ENCODE measurements around the gene SPON2. TPM values are rescaled to one million over a fixed set of nuclear protein-coding genes. Genes with fewer than 3 reads are reported as not detected.

The SPON2 gene
- total RNA-seq, 1 experiment from 2014 or later: 6.6 TPM

DNA sequence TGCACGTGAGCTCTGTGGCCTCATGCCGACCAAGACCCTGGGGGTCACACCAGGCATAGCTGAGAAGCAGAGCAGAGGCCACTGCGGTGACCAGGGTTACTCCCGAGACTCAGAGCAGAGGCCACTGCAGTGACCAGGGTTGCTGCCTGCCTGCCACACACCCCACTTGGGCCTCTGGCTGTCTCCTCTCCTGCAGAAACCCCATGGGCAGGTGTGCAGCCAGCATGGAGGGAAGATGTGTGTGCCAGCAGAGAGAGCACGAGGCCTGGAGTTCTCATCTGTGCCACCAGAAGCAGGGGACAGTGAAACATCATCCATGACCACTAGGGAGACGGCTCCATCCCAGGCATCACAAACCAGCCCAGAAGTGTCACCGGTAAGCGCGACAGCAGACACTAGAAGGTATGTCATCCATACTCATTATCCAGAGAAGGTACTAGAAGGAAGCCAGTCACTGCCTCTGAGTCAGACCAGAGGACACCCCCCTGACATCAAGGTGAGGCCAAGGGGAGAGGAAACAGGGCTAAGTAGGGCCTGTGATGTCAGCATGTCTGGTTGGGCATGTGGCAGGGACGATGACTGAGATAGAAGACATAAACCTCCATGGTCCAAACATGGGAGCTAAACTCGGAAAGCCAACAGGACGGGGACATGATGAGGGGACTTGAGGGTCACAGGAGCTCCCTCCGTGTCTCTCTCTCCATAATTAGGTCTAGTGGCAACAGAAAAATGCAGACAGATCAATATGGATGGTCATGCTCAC is 24.2 kb upstream of the SPON2 start:
- no peaks in the 10 kb centered on the region for H3K27me3 Mint-ChIP-seq (ENCODE audit: low read depth)
- no peak for TF ChIP-seq TEAD1 (CRISPR knock-in tag; IDR thresholded peaks at IDR 0.05)
- H3K27ac Mint-ChIP-seq: no peak overlapping the region
- no peak overlapping the region for H3K4me3 Mint-ChIP-seq
- no peaks in the 10 kb centered on the region for H3K36me3 Mint-ChIP-seq
- POLR2A ChIA-PET: interaction anchor here (0.5 kb wide), 1 partner anchor 10 kb away, joined by 3 read pairs; no protein-coding TSS in a partner anchor
- H3K4me1 Mint-ChIP-seq: no peaks in the 10 kb centered on the region
- H3K9me3 Mint-ChIP-seq: no peaks in the 10 kb centered on the region
- DNase-seq (ENCODE audit: low spot score) (no peak), ATAC-seq (no peak)
- CTCF ChIA-PET: interaction anchor here (1.1 kb wide), 1 partner anchor 66 kb away, joined by 4 read pairs; no protein-coding TSS in a partner anchor

DNA sequence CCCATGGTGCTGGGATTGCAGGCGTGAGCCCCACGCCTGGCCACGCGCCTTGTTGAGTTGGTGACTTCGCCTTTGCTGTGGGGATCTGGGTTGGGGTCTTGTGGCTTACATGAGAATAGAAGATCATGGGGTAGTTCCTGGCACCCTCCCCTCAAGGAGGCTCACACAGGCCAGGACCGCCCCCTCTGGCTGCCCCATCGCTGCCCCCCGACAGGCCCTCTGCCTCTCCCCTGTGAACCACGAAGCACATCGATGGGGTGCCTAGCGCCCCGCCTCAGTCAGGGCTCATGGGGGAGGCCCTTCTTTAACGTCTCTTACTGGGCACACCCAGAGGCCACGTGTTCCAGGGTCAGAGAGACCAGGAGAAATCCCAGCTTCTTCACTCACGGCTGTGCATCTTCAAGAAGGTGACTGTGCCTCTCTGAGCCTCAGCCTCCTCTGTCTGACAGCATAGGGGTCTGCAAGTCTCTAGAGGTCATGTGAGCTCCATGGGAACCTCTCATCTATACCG is 23.6 kb upstream of the SPON2 start:
- H3K27me3 Mint-ChIP-seq (ENCODE audit: low read depth): peaks cover 3% of the 10 kb centered on the region; the same call in 1 of the 2 replicates
- no peaks in the 10 kb centered on the region for H3K36me3 Mint-ChIP-seq

DNA sequence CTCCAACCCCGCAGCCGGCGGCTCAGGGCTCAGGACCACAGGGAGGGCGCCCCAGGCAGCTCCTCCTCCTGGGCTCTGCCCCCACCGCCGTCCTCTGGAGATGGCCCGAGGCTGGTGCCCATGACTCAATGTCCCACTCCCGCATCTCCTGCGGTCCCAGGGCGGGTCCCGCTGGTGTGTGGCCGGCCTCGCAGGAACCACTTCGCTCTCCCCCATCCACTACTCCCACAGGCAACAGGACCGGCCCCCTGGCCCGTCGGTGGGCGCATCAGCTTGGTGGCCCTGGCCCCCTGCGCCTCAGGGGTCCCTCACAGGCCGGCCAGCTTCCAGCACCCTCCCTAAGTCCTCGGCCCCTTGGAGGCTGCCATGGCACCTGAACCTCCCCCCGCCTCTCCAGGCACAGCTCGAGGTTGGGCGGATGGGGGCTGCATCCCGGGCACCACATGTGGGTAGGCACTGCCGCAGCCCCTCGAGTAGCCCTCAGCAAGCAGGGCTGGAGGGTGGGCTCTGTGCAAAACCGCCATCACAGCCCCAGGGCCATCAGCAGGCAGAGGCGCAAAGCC is 22.8 kb upstream of the SPON2 start:
- DNase-seq (ENCODE audit: low spot score) (peak; percentile 5), ATAC-seq (no peak)
- Mint-ChIP-seq H3K4me1 (no peaks in the 10 kb centered on the region), H3K36me3 (no peaks in the 10 kb centered on the region), H3K4me3 (no peak overlapping the region), H3K27me3 (ENCODE audit: low read depth) (peaks cover 4% of the 10 kb centered on the region; the same call in 1 of the 2 replicates), H3K27ac (no peak overlapping the region), H3K9me3 (peaks cover 5% of the 10 kb centered on the region)
- TF ChIP-seq JUN (CRISPR knock-in tag; IDR thresholded peaks at IDR 0.05) (no peak), ZNF416 (CRISPR knock-in tag; IDR thresholded peaks at IDR 0.05) (no peak), SMAD3 (CRISPR knock-in tag; IDR thresholded peaks at IDR 0.05; ENCODE audit: borderline replicate concordance) (no peak), CBFB (CRISPR knock-in tag; IDR thresholded peaks at IDR 0.05; ENCODE audit: low read depth) (no peak), NFE2L1 (CRISPR knock-in tag; IDR thresholded peaks at IDR 0.05) (no peak), ZNF121 (CRISPR knock-in tag; IDR thresholded peaks at IDR 0.05) (no peak)
- TF ChIP-seq, protein P1, sequence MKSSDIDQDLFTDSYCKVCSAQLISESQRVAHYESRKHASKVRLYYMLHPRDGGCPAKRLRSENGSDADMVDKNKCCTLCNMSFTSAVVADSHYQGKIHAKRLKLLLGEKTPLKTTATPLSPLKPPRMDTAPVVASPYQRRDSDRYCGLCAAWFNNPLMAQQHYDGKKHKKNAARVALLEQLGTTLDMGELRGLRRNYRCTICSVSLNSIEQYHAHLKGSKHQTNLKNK (CRISPR knock-in tag; IDR thresholded peaks at IDR 0.05): no peak
- TF ChIP-seq, protein P2, sequence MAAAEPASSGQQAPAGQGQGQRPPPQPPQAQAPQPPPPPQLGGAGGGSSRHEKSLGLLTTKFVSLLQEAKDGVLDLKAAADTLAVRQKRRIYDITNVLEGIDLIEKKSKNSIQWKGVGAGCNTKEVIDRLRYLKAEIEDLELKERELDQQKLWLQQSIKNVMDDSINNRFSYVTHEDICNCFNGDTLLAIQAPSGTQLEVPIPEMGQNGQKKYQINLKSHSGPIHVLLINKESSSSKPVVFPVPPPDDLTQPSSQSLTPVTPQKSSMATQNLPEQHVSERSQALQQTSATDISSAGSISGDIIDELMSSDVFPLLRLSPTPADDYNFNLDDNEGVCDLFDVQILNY (CRISPR knock-in tag; IDR thresholded peaks at IDR 0.05): no peak
- TF ChIP-seq, protein P3, sequence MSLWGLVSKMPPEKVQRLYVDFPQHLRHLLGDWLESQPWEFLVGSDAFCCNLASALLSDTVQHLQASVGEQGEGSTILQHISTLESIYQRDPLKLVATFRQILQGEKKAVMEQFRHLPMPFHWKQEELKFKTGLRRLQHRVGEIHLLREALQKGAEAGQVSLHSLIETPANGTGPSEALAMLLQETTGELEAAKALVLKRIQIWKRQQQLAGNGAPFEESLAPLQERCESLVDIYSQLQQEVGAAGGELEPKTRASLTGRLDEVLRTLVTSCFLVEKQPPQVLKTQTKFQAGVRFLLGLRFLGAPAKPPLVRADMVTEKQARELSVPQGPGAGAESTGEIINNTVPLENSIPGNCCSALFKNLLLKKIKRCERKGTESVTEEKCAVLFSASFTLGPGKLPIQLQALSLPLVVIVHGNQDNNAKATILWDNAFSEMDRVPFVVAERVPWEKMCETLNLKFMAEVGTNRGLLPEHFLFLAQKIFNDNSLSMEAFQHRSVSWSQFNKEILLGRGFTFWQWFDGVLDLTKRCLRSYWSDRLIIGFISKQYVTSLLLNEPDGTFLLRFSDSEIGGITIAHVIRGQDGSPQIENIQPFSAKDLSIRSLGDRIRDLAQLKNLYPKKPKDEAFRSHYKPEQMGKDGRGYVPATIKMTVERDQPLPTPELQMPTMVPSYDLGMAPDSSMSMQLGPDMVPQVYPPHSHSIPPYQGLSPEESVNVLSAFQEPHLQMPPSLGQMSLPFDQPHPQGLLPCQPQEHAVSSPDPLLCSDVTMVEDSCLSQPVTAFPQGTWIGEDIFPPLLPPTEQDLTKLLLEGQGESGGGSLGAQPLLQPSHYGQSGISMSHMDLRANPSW (CRISPR knock-in tag; conservative IDR thresholded peaks at IDR 0.05; ENCODE audit: low read depth): no peak
- CTCF ChIA-PET: no interaction called here
- POLR2A ChIA-PET: no interaction called here

More for the DNA sequence above, 23.6 kb upstream of the SPON2 start:
- Mint-ChIP-seq H3K4me3 (no peak overlapping the region), H3K27ac (no peak overlapping the region), H3K9me3 (peaks cover 4% of the 10 kb centered on the region), H3K4me1 (no peaks in the 10 kb centered on the region)
- ATAC-seq (no peak), DNase-seq (ENCODE audit: low spot score) (peak; percentile 5)
- ChIA-PET POLR2A (interaction anchor here (0.5 kb wide), 1 partner anchor 10 kb away, joined by 3 read pairs; no protein-coding TSS in a partner anchor), CTCF (no interaction called here)
- TF ChIP-seq, protein P4, sequence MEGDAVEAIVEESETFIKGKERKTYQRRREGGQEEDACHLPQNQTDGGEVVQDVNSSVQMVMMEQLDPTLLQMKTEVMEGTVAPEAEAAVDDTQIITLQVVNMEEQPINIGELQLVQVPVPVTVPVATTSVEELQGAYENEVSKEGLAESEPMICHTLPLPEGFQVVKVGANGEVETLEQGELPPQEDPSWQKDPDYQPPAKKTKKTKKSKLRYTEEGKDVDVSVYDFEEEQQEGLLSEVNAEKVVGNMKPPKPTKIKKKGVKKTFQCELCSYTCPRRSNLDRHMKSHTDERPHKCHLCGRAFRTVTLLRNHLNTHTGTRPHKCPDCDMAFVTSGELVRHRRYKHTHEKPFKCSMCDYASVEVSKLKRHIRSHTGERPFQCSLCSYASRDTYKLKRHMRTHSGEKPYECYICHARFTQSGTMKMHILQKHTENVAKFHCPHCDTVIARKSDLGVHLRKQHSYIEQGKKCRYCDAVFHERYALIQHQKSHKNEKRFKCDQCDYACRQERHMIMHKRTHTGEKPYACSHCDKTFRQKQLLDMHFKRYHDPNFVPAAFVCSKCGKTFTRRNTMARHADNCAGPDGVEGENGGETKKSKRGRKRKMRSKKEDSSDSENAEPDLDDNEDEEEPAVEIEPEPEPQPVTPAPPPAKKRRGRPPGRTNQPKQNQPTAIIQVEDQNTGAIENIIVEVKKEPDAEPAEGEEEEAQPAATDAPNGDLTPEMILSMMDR (IDR thresholded peaks at IDR 0.05): no peak
- TF ChIP-seq TP53 (CRISPR knock-in tag; IDR thresholded peaks at IDR 0.05): no peak
- no peak for TF ChIP-seq JAZF1 (CRISPR knock-in tag; IDR thresholded peaks at IDR 0.05)
- TF ChIP-seq, protein P5, sequence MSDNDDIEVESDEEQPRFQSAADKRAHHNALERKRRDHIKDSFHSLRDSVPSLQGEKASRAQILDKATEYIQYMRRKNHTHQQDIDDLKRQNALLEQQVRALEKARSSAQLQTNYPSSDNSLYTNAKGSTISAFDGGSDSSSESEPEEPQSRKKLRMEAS (CRISPR knock-in tag; IDR thresholded peaks at IDR 0.05): no peak
- no peak for TF ChIP-seq ZNF423 (CRISPR knock-in tag; IDR thresholded peaks at IDR 0.05)
- TF ChIP-seq, protein P6, sequence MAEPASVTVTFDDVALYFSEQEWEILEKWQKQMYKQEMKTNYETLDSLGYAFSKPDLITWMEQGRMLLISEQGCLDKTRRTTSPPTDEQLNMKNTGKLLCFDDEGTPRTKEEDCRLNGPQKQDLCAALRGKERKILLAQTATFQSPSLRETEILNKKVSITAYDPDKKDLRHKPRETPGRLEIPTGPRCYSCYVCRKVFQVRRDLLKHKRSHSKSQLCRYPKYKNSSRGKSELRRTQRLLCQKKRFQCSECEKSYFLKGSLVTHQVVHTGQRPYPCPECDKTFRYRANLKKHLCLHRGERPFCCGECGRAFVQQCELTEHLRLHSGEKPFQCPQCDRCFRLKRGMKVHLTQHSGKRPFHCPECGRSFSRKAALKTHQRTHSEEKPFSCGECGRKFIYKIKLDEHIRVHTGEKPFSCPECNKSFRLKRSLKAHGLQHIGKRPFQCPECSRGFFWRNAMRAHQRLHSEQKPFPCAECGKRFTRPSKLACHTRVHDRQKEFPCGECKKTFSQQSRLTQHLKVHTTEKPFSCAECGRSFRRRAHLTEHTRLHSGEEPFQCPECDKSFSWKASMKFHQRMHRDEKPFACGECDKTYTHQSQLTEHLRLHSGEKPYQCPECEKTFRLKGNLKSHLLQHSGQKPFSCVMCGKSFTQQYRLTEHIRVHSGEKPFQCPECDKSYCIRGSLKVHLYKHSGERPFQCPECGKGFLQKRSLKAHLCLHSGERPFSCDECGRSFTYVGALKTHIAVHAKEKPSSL (CRISPR knock-in tag; conservative IDR thresholded peaks at IDR 0.05): no peak
- TF ChIP-seq, protein P7, sequence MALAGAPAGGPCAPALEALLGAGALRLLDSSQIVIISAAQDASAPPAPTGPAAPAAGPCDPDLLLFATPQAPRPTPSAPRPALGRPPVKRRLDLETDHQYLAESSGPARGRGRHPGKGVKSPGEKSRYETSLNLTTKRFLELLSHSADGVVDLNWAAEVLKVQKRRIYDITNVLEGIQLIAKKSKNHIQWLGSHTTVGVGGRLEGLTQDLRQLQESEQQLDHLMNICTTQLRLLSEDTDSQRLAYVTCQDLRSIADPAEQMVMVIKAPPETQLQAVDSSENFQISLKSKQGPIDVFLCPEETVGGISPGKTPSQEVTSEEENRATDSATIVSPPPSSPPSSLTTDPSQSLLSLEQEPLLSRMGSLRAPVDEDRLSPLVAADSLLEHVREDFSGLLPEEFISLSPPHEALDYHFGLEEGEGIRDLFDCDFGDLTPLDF (CRISPR knock-in tag; IDR thresholded peaks at IDR 0.05): no peak
- TF ChIP-seq CBFB (CRISPR knock-in tag; IDR thresholded peaks at IDR 0.05; ENCODE audit: low read depth): no peak
- TF ChIP-seq FOXJ3 (CRISPR knock-in tag; IDR thresholded peaks at IDR 0.05; ENCODE audit: borderline replicate concordance): no peak
- TF ChIP-seq, protein P8, sequence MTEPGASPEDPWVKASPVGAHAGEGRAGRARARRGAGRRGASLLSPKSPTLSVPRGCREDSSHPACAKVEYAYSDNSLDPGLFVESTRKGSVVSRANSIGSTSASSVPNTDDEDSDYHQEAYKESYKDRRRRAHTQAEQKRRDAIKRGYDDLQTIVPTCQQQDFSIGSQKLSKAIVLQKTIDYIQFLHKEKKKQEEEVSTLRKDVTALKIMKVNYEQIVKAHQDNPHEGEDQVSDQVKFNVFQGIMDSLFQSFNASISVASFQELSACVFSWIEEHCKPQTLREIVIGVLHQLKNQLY (CRISPR knock-in tag; IDR thresholded peaks at IDR 0.05): no peak
- no peak for TF ChIP-seq ELF4 (CRISPR knock-in tag; IDR thresholded peaks at IDR 0.05; ENCODE audit: low read depth)
